SU-DHL-6 (cell line): ENCODE data around the gene STX16.

ENCODE experiments used
- H2AFZ ChIP-seq: fragments of 200-600 bp; sonication (generic); 2 replicates; pipeline ENCODE4 v1.6.1; 2014; ENCODE audit warnings: low read depth, mild to moderate bottlenecking, moderate library complexity, mixed read lengths, antibody characterized with exemption, low read length; ENCODE audit not compliant: severe bottlenecking
- H3F3A ChIP-seq: fragments of 200-600 bp; shearing (Covaris generic); 2 replicates; pipeline ENCODE4 v1.6.0; 2016; ENCODE audit warnings: antibody characterized with exemption, mild to moderate bottlenecking; ENCODE audit not compliant: insufficient read depth
- H3K27ac ChIP-seq: fragments of 200-600 bp; sonication (generic); 2 replicates; pipeline ENCODE4 v1.5.1; 2016; ENCODE audit warnings: low read depth, mild to moderate bottlenecking, low read length, moderate library complexity, mixed read lengths
- H3K27me3 ChIP-seq: fragments of 200-600 bp; sonication (generic), shearing (Covaris generic); 2 replicates; pipeline ENCODE4 v1.6.0; 2014; ENCODE audit warnings: mild to moderate bottlenecking, low read length
- H3K36me3 ChIP-seq: fragments of 200-600 bp; sonication (generic); 2 replicates; pipeline ENCODE4 v1.6.1; 2014; ENCODE audit warnings: mild to moderate bottlenecking, low read length, mixed read lengths
- H3K4me2 ChIP-seq: fragments of 300-600, 200-600 bp; shearing (Covaris generic), sonication (generic); 2 replicates; pipeline ENCODE4 v1.6.0; 2014; ENCODE audit warnings: low read length, low read depth, mild to moderate bottlenecking; ENCODE audit not compliant: poor library complexity, severe bottlenecking
- H3K4me3 ChIP-seq: fragments of 200-600 bp; sonication (generic); 2 replicates; pipeline ENCODE4 v1.5.1; 2014; ENCODE audit warnings: antibody characterized with exemption, low read length, mild to moderate bottlenecking, mixed read lengths; ENCODE audit not compliant: insufficient read depth, poor library complexity, severe bottlenecking
- H3K79me2 ChIP-seq: fragments of 200-600 bp; sonication (generic); 2 replicates; pipeline ENCODE4 v1.6.1; 2014; ENCODE audit warnings: mild to moderate bottlenecking, low read length, moderate library complexity; ENCODE audit not compliant: insufficient read depth
- H3K9ac ChIP-seq: fragments of 200-600 bp; sonication (generic); 2 replicates; pipeline ENCODE4 v1.7.0; 2014; ENCODE audit warnings: mild to moderate bottlenecking, low read length
- H3K9me2 ChIP-seq: fragments of 200-600 bp; sonication (generic); replicated peaks from 2 replicates; pipeline ENCODE4 v1.6.1; 2014; ENCODE audit warnings: low read length; ENCODE audit not compliant: insufficient read depth
- H3K9me3 ChIP-seq: fragments of 200-600 bp; sonication (generic); 2 replicates; pipeline ENCODE4 v1.6.1; 2014; ENCODE audit warnings: low read length, mixed read lengths; ENCODE audit not compliant: insufficient read depth
- H4K20me1 ChIP-seq: fragments of 200-600 bp; sonication (generic); 2 replicates; pipeline ENCODE4 v1.6.1; 2014; ENCODE audit warnings: low read depth, mild to moderate bottlenecking, antibody characterized with exemption, low read length, moderate library complexity, mixed read lengths
- EZH2phosphoT487 ChIP-seq: fragments of 200-600 bp; sonication (generic), shearing (Covaris generic); conservative IDR thresholded peaks from 2 replicates; pipeline ENCODE4 v1.6.1; 2018; ENCODE audit warnings: mild to moderate bottlenecking, antibody characterized with exemption, low read length, moderate library complexity, mixed read lengths
- TF ChIP-seq, protein P1 (sequence below): fragments of 200-600 bp; sonication (generic); IDR thresholded peaks from one replicate; pipeline ENCODE4 v1.5.1; 2017; ENCODE audit warnings: antibody characterized with exemption, mild to moderate bottlenecking, low read length, moderate library complexity; ENCODE audit not compliant: insufficient read depth, poor library complexity, severe bottlenecking

Gene STX16

DNA sequence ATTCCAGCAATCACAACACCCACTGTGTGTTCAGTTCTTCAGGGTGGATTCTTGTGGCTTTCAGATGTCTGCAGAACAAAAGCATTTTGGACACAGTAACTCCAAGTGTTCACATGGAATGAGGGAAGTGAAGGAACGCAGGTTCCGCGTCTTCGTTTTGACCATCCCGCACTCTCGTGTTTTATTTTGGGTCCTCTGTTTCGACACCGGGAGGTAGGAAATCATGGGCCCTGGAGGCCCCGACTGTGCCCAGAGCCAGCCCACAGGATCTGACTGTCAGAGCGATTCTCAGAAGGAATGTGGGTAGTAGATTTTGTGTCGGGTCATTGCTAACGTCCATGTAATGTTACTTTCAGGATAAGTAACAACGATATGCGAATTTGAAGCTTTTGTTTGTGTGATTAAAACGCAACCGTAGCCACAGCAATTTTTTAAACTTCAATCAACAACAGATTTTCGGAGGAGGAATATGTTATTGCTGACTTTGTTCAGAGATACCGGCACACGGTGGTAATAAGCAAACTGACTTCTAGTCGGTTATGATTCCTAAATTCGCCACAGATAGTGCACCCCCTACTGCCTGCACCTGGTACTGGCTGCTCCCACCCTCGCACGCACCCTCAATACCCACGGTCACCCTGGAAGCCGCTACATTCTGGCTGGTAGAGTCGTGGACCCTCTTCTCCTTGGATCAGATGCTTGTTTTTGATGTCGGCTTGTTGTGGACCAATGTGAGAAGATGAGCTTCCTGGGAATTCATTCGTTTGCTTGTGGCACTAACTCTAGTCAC, 52.0 kb downstream of the STX16 start:
- Histone ChIP-seq H2AFZ (no peak overlapping the region), H3K4me2 (no peak overlapping the region), H3K9me2 (no peaks in the 10 kb centered on the region), H3K4me3 (no peak overlapping the region), H3K27me3 (no peaks in the 10 kb centered on the region), H3F3A (no peaks in the 10 kb centered on the region), H3K79me2 (no peaks in the 10 kb centered on the region), H3K9me3 (no peaks in the 10 kb centered on the region), H4K20me1 (no peaks in the 10 kb centered on the region), H3K36me3 (no peaks in the 10 kb centered on the region), H3K27ac (no peak overlapping the region), H3K9ac (no peak overlapping the region)
- TF ChIP-seq, protein P1, sequence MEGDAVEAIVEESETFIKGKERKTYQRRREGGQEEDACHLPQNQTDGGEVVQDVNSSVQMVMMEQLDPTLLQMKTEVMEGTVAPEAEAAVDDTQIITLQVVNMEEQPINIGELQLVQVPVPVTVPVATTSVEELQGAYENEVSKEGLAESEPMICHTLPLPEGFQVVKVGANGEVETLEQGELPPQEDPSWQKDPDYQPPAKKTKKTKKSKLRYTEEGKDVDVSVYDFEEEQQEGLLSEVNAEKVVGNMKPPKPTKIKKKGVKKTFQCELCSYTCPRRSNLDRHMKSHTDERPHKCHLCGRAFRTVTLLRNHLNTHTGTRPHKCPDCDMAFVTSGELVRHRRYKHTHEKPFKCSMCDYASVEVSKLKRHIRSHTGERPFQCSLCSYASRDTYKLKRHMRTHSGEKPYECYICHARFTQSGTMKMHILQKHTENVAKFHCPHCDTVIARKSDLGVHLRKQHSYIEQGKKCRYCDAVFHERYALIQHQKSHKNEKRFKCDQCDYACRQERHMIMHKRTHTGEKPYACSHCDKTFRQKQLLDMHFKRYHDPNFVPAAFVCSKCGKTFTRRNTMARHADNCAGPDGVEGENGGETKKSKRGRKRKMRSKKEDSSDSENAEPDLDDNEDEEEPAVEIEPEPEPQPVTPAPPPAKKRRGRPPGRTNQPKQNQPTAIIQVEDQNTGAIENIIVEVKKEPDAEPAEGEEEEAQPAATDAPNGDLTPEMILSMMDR, result no peak
- no peak for TF ChIP-seq EZH2phosphoT487

DNA sequence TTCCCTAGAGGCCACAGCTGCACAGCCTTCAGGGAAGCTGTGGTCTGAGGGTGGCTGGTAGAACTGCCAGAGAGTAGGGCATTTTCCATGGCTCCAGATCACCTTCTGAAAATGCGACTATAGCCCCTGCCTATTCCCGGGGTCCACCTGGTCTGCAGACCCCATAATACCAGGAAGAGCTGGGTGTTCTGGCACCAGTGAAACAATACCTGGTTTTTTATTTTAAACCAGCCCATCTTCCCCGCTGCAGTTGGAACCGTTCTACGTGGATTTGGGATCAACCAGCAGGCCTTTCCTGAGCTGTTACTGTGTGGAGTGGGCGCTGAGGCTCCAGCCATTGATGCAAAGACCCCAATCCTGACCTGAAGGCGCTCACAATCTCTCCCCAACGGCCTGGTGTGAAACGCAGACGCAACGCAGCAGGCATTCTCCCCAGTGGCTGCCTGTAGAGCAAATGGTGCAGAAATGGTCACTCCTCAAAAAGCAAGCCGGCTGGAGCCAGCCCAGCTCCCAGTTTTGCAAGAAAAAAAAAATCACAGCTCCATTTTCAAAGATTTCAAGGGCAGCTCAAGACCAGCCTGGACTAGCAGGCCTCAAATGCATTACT, 52.8 kb downstream of the STX16 start:
- Histone ChIP-seq H3F3A (no peaks in the 10 kb centered on the region), H3K27me3 (no peaks in the 10 kb centered on the region), H3K9ac (no peak overlapping the region), H3K4me3 (no peak overlapping the region), H3K36me3 (no peaks in the 10 kb centered on the region), H3K79me2 (no peaks in the 10 kb centered on the region), H3K27ac (no peak overlapping the region), H3K4me2 (no peak overlapping the region), H2AFZ (no peak overlapping the region), H3K9me2 (no peaks in the 10 kb centered on the region), H4K20me1 (no peaks in the 10 kb centered on the region), H3K9me3 (no peaks in the 10 kb centered on the region)
- TF ChIP-seq, protein P1, result no peak
- TF ChIP-seq EZH2phosphoT487, result no peak

DNA sequence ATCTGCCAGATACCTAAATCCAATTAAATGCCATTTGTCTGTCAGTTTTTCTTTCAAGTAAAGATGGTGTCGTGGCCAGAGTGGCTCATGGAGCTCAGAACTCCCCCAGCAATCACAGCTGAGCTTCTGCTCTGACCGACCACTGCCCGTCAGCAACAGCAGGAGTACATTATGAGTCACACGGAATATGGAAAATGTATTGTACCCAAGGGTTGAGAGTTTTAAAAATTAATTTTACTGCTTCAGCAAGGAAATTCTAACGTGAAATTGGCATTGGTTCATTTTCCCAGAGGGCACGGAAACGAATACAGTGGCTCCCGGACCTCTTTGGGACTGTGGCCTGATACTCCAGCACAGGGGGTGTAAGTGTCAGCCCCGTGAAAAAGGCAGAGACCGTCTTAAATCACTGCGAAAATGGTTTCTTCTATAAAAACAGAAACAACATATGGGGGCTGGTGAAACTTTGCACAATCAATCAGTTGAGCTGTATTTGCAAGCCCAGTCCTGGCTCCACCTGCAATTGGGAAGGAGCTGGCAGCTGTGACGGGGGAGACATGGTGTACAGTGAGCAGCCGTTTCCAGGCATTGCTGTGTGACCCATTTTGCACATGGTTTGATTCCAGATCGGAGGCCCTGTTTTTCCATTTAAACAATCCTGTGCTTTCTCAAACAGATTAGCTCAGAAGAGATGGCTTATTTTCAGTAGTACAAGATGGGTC, 54.3 kb downstream of the STX16 start:
- H3K9ac ChIP-seq, result no peak overlapping the region
- no peaks in the 10 kb centered on the region for H3K79me2 ChIP-seq
- H3K36me3 ChIP-seq, result no peaks in the 10 kb centered on the region
- H3K9me2 ChIP-seq, result no peaks in the 10 kb centered on the region
- no peaks in the 10 kb centered on the region for H3K27me3 ChIP-seq
- H3K9me3 ChIP-seq, result no peaks in the 10 kb centered on the region
- H3K4me3 ChIP-seq, result no peak overlapping the region
- H3K4me2 ChIP-seq, result no peak overlapping the region
- no peaks in the 10 kb centered on the region for H4K20me1 ChIP-seq
- TF ChIP-seq EZH2phosphoT487, result no peak
- TF ChIP-seq, protein P1, result no peak
- H3F3A ChIP-seq, result no peaks in the 10 kb centered on the region
- H3K27ac ChIP-seq, result no peak overlapping the region
- no peak overlapping the region for H2AFZ ChIP-seq
